Vagina (tissue), 2 donors: ENCODE measurements around the gene CPZ. TPM values are rescaled to one million over a fixed set of nuclear protein-coding genes. Genes with fewer than 3 reads are reported as not detected.

Experiments
- DNase-seq, 2 donors: peaks; one replicate each; pipeline ENCODE4 v3.0.0-alpha.2; 2017; ENCODE audit errors: extremely low spot score in 2 of 2
- H3K27ac ChIP-seq: fragments of 200-600 bp; sonication (generic); one replicate; pipeline ENCODE4 v1.5.1; 2019
- H3K27me3 ChIP-seq: fragments of 200-600 bp; sonication (generic); one replicate; pipeline ENCODE4 v1.5.1; 2019
- H3K36me3 ChIP-seq, 2 donors: fragments of 200-600 bp; sonication (generic); one replicate each; pipeline ENCODE4 v1.5.1; 2017 to 2019
- H3K4me1 ChIP-seq: fragments of 200-600 bp; sonication (generic); one replicate; pipeline ENCODE4 v1.5.1; 2019
- H3K4me3 ChIP-seq, 2 donors: fragments of 200-600 bp; sonication (generic); 1 replicate in 1 of 2; 2 replicates in 1 of 2; pipeline ENCODE4 v1.5.1; 2016 to 2019
- H3K9me3 ChIP-seq: fragments of 200-600 bp; sonication (generic); one replicate; pipeline ENCODE4 v1.5.1; 2019
- POLR2A ChIP-seq, 2 donors: fragments of 450-650 bp; IDR thresholded peaks; one replicate each; pipeline ENCODE4 v1.6.1; 2017; ENCODE audit warnings: antibody characterized with exemption in 2 of 2, mild to moderate bottlenecking in 2 of 2, moderate library complexity in 2 of 2
- POLR2AphosphoS5 ChIP-seq, 2 donors: sonication (generic); formaldehyde crosslinking; IDR thresholded peaks; one replicate each; pipeline ENCODE4 v1.9.0; 2017; ENCODE audit warnings: antibody characterized with exemption in 2 of 2, mild to moderate bottlenecking in 2 of 2, low read depth in 1 of 2; ENCODE audit not compliant: insufficient read depth in 1 of 2
- intact Hi-C: fragments of 100-400 bp; cut with DNase I; formaldehyde crosslinking; loops from one replicate; pipeline ENCODE4 v1.15.1; 2023
- total RNA-seq: library from RNA; depleted of rRNA; stranded (reverse); fragments of >200 nt; gene quantifications from one replicate; pipeline ENCODE4 v1.2.3, GENCODE V29; 2016
- TF ChIP-seq, protein P1 (sequence below), 3 experiments: fragments of 450-650 bp in 2 of 3; fragments of 200-600 bp in 1 of 3; sonication (generic) in 1 of 3; IDR thresholded peaks; one replicate each; pipeline ENCODE4 v1.5.1; 2017 to 2019; ENCODE audit warnings: antibody characterized with exemption in 3 of 3, mild to moderate bottlenecking in 2 of 3, moderate library complexity in 2 of 3

CPZ gene
- total RNA-seq, 1 donor from 2014 or later = 26.3 TPM

DNA sequence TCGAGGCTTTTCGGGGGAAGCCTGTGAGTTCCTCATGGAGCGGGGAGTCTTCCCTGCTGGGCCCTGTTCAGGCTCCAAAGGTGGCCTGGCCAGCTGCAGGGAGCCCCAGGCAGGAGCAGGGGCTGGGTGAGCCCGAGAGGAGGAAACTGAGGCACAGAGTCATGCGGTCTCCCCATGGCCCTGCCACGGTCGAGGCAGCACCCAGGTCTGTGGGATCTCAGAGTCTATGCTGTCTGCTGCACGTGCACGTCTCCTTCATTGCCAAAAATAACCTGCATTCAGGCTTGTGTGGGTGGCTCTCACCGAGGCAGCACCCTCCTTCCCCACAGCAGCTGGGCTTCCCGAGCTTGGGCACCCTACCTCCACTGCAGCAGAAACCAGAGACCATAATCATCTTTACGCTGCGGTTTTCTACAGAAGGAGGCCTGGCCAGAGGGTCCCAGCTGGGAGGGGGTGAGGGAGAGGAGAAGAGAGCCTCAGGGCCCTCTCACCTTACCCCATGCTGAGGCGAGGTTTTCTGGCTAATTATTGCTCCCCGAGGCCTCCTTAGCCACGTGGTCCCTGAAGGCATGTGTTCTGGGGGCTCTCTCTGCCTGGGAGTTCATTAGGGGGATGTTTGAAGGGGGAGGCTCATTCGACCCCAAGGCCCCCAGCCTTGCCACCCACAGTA is 64.3 kb downstream of the CPZ start:
- Histone ChIP-seq H3K4me1 (no peaks in the 10 kb centered on the region), H3K27me3 (no peaks in the 10 kb centered on the region), H3K9me3 (no peaks in the 10 kb centered on the region), H3K4me3 (no peak overlapping the region), H3K27ac (no peak overlapping the region), H3K36me3 (no peaks in the 10 kb centered on the region)
- TF ChIP-seq POLR2A (IDR thresholded peaks at IDR 0.05) = no peak
- TF ChIP-seq, protein P1, sequence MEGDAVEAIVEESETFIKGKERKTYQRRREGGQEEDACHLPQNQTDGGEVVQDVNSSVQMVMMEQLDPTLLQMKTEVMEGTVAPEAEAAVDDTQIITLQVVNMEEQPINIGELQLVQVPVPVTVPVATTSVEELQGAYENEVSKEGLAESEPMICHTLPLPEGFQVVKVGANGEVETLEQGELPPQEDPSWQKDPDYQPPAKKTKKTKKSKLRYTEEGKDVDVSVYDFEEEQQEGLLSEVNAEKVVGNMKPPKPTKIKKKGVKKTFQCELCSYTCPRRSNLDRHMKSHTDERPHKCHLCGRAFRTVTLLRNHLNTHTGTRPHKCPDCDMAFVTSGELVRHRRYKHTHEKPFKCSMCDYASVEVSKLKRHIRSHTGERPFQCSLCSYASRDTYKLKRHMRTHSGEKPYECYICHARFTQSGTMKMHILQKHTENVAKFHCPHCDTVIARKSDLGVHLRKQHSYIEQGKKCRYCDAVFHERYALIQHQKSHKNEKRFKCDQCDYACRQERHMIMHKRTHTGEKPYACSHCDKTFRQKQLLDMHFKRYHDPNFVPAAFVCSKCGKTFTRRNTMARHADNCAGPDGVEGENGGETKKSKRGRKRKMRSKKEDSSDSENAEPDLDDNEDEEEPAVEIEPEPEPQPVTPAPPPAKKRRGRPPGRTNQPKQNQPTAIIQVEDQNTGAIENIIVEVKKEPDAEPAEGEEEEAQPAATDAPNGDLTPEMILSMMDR (IDR thresholded peaks at IDR 0.05) = no peak
- no peak for DNase-seq
- intact Hi-C loops = no loop called here

GRCh38 chr4:8657381-8658088 is 65.0 kb downstream of the CPZ start:
- Histone ChIP-seq H3K4me3 (no peak overlapping the region), H3K36me3 (no peaks in the 10 kb centered on the region), H3K27ac (no peak overlapping the region), H3K9me3 (no peaks in the 10 kb centered on the region), H3K4me1 (no peaks in the 10 kb centered on the region), H3K27me3 (no peaks in the 10 kb centered on the region)
- no peak for TF ChIP-seq POLR2A (IDR thresholded peaks at IDR 0.05)
- DNase-seq = no peak
- intact Hi-C loops = no loop called here

- DNase-seq = no peak
- no peaks in the 10 kb centered on the region for H3K4me1 ChIP-seq
- no peaks in the 10 kb centered on the region for H3K9me3 ChIP-seq
- no peak overlapping the region for H3K27ac ChIP-seq
- no peaks in the 10 kb centered on the region for H3K27me3 ChIP-seq
- TF ChIP-seq, protein P1 (IDR thresholded peaks at IDR 0.05) = no peak
- H3K4me3 ChIP-seq = no peak overlapping the region
- intact Hi-C loops = no loop called here
- no peaks in the 10 kb centered on the region for H3K36me3 ChIP-seq
Measured at GRCh38 chr4:8662776-8663175, 70.2 kb downstream of the CPZ start.

GRCh38 chr4:8664031-8664805 is 71.7 kb downstream of the CPZ start:
- Histone ChIP-seq H3K4me3 (no peak overlapping the region), H3K4me1 (no peaks in the 10 kb centered on the region), H3K9me3 (no peaks in the 10 kb centered on the region), H3K27ac (no peak overlapping the region), H3K27me3 (no peaks in the 10 kb centered on the region), H3K36me3 (no peaks in the 10 kb centered on the region)
- no peak for DNase-seq
- TF ChIP-seq POLR2A (IDR thresholded peaks at IDR 0.05) = no peak
- TF ChIP-seq POLR2AphosphoS5 (IDR thresholded peaks at IDR 0.05; ENCODE audit: insufficient read depth in 1 of 2, low read depth in 1 of 2) = no peak
- TF ChIP-seq, protein P1 (IDR thresholded peaks at IDR 0.05) = no peak
- intact Hi-C loops = no loop called here

GRCh38 chr4:8664976-8665375 is 72.4 kb downstream of the CPZ start:
- no peaks in the 10 kb centered on the region for H3K4me1 ChIP-seq
- TF ChIP-seq, protein P1 (IDR thresholded peaks at IDR 0.05) = no peak
- TF ChIP-seq POLR2A (IDR thresholded peaks at IDR 0.05) (no peak), POLR2AphosphoS5 (IDR thresholded peaks at IDR 0.05; ENCODE audit: insufficient read depth in 1 of 2, low read depth in 1 of 2) (no peak)
- no peaks in the 10 kb centered on the region for H3K9me3 ChIP-seq
- H3K27ac ChIP-seq = no peak overlapping the region
- no peaks in the 10 kb centered on the region for H3K27me3 ChIP-seq
- intact Hi-C loops = no loop called here
- DNase-seq = no peak
- no peaks in the 10 kb centered on the region for H3K36me3 ChIP-seq
- H3K4me3 ChIP-seq = no peak overlapping the region
